Measurements from ENCODE around the gene MAP3K7. TPM values are rescaled to one million over a fixed set of nuclear protein-coding genes. Genes with fewer than 3 reads are reported as not detected.

The MAP3K7 gene
- total RNA-seq, 1 donor from 2014 or later = 33.8 TPM

DNA sequence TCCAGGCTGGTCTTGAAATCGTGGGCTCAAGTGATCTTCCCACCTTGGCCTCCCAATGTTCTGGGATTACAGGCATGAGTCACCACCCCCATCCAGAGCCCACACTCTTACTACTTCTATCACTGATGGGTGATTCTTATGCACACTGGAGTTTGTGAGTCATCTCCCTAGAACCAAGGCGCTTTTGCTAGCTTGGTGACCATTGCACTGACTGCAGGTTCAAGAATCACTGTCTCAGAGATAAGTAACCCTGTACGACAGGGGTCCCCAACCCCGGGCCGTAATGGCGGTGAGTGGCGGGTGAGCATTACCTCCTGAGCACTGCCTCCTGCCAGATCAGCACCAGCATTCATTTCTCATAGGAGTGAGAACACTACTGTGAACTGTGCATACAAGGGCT, 118.8 kb downstream of the MAP3K7 start:
- Histone ChIP-seq H3K27ac (ENCODE audit: low read depth, low read length) (no peak overlapping the region), H3K9me3 (ENCODE audit: insufficient read depth, low read depth, low read length) (no peaks in the 10 kb centered on the region), H3K4me1 (ENCODE audit: insufficient read depth, low read length) (peaks cover 9% of the 10 kb centered on the region), H3K4me2 (ENCODE audit: low read length) (no peak overlapping the region), H3K4me3 (ENCODE audit: insufficient read depth, low read depth, low read length) (no peak overlapping the region), H3K36me3 (ENCODE audit: insufficient read depth, low read length) (no peaks in the 10 kb centered on the region), H3K9ac (ENCODE audit: low read length) (no peak overlapping the region), H4K20me1 (ENCODE audit: insufficient read depth, low read length) (no peaks in the 10 kb centered on the region), H3K79me2 (ENCODE audit: insufficient read depth, low read length) (no peaks in the 10 kb centered on the region), H2AFZ (ENCODE audit: low read depth, low read length) (no peak overlapping the region), H3K27me3 (ENCODE audit: insufficient read depth, low read length) (peaks cover 5% of the 10 kb centered on the region)
- H3K27me3 Mint-ChIP-seq (ENCODE audit: low read depth, unreplicated experiment) = no peaks in the 10 kb centered on the region
- DNase-seq (ENCODE audit: low read depth) (peak; percentile 75), FAIRE-seq (no peak)
- H3K4me3 Mint-ChIP-seq (ENCODE audit: unreplicated experiment) = peak overlapping the region; percentile 35
- no peaks in the 10 kb centered on the region for H3K9me3 Mint-ChIP-seq (ENCODE audit: unreplicated experiment)
- H3K27ac Mint-ChIP-seq (ENCODE audit: unreplicated experiment) = peak overlapping the region; percentile 18
- no peak for TF ChIP-seq EZH2 (IDR thresholded peaks at IDR 0.05; ENCODE audit: insufficient read depth, low read length)
- TF ChIP-seq CTCF (IDR thresholded peaks at IDR 0.05; ENCODE audit: insufficient read depth, low read depth, low read length) = no peak
- H3K36me3 Mint-ChIP-seq (ENCODE audit: low read depth, unreplicated experiment) = no peaks in the 10 kb centered on the region
- peaks cover 30% of the 10 kb centered on the region for H3K4me1 Mint-ChIP-seq (ENCODE audit: low read depth, unreplicated experiment)

GRCh38 chr6:90467546-90467945, 119.3 kb downstream of the MAP3K7 start:
- no peaks in the 10 kb centered on the region for H3K9me3 ChIP-seq (ENCODE audit: insufficient read depth, low read depth, low read length)
- H3K79me2 ChIP-seq (ENCODE audit: insufficient read depth, low read length) = no peaks in the 10 kb centered on the region
- H3K9me3 Mint-ChIP-seq (ENCODE audit: unreplicated experiment) = no peaks in the 10 kb centered on the region
- peaks cover 5% of the 10 kb centered on the region for H3K27me3 ChIP-seq (ENCODE audit: insufficient read depth, low read length)
- no peaks in the 10 kb centered on the region for H3K36me3 Mint-ChIP-seq (ENCODE audit: low read depth, unreplicated experiment)
- no peak overlapping the region for H3K27ac ChIP-seq (ENCODE audit: low read depth, low read length)
- H3K4me1 ChIP-seq (ENCODE audit: insufficient read depth, low read length) = peaks cover 9% of the 10 kb centered on the region
- H2AFZ ChIP-seq (ENCODE audit: low read depth, low read length) = no peak overlapping the region
- no peak overlapping the region for H3K4me2 ChIP-seq (ENCODE audit: low read length)
- peaks cover 30% of the 10 kb centered on the region for H3K4me1 Mint-ChIP-seq (ENCODE audit: low read depth, unreplicated experiment)
- FAIRE-seq (no peak), DNase-seq (ENCODE audit: low read depth) (no peak)
- H4K20me1 ChIP-seq (ENCODE audit: insufficient read depth, low read length) = no peaks in the 10 kb centered on the region
- no peaks in the 10 kb centered on the region for H3K27me3 Mint-ChIP-seq (ENCODE audit: low read depth, unreplicated experiment)
- H3K4me3 ChIP-seq (ENCODE audit: insufficient read depth, low read depth, low read length) = no peak overlapping the region
- H3K27ac Mint-ChIP-seq (ENCODE audit: unreplicated experiment) = no peak overlapping the region
- no peak overlapping the region for H3K9ac ChIP-seq (ENCODE audit: low read length)
- no peaks in the 10 kb centered on the region for H3K36me3 ChIP-seq (ENCODE audit: insufficient read depth, low read length)
- H3K4me3 Mint-ChIP-seq (ENCODE audit: unreplicated experiment) = no peak overlapping the region
- TF ChIP-seq CTCF (IDR thresholded peaks at IDR 0.05; ENCODE audit: insufficient read depth, low read depth, low read length) = no peak
- TF ChIP-seq EZH2 (IDR thresholded peaks at IDR 0.05; ENCODE audit: insufficient read depth, low read length) = no peak

DNA sequence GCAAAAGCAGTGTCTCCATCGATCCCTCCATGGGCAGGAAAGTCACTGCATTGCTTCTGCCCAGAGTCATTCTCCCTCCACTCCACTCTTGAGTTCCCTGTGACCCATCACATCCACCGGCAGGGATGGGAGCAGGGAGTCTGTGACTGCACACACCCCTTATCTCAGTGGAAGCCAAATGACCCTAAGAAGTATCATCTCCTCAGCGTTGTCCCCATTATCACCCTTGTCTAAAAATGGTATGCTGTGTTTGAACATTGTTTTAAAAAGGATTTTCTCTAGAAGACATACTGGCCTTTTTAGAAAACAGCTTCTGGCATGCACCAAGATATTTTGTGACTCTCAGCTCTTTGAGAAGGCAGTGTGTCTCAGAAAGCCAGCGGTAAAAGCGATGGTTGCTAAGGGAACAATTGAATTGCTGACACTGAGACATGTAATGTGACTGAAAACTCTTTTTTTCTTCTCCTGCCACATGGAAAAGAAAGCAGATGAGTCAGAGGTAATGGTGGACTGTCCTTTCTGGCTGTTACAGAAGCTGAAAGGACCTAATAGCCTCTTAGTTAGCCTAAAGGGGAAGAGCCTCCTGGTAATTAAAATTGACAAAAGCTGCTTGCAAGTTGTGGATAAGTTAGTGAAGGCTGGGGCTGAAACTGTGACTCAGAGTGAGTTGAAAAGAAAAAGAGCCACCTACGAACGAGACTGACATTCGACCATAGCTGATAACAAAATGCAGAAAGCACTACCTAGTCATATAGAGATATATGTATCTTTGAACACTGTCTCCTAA, 120.5 kb downstream of the MAP3K7 start:
- Histone ChIP-seq H3K4me3 (ENCODE audit: insufficient read depth, low read depth, low read length) (no peak overlapping the region), H3K36me3 (ENCODE audit: insufficient read depth, low read length) (no peaks in the 10 kb centered on the region), H3K27me3 (ENCODE audit: insufficient read depth, low read length) (peaks cover 5% of the 10 kb centered on the region), H4K20me1 (ENCODE audit: insufficient read depth, low read length) (no peaks in the 10 kb centered on the region), H3K9ac (ENCODE audit: low read length) (no peak overlapping the region), H3K4me2 (ENCODE audit: low read length) (peak overlapping the region; percentile 59), H2AFZ (ENCODE audit: low read depth, low read length) (no peak overlapping the region), H3K79me2 (ENCODE audit: insufficient read depth, low read length) (no peaks in the 10 kb centered on the region), H3K27ac (ENCODE audit: low read depth, low read length) (no peak overlapping the region), H3K4me1 (ENCODE audit: insufficient read depth, low read length) (peaks cover 9% of the 10 kb centered on the region), H3K9me3 (ENCODE audit: insufficient read depth, low read depth, low read length) (no peaks in the 10 kb centered on the region)
- H3K36me3 Mint-ChIP-seq (ENCODE audit: low read depth, unreplicated experiment) = no peaks in the 10 kb centered on the region
- peak; percentile 53 for DNase-seq (ENCODE audit: low read depth)
- H3K4me3 Mint-ChIP-seq (ENCODE audit: unreplicated experiment) = no peak overlapping the region
- H3K4me1 Mint-ChIP-seq (ENCODE audit: low read depth, unreplicated experiment) = peaks cover 27% of the 10 kb centered on the region
- no peak for TF ChIP-seq EZH2 (IDR thresholded peaks at IDR 0.05; ENCODE audit: insufficient read depth, low read length)
- FAIRE-seq = no peak
- H3K27ac Mint-ChIP-seq (ENCODE audit: unreplicated experiment) = peak overlapping the region; percentile 95
- H3K9me3 Mint-ChIP-seq (ENCODE audit: unreplicated experiment) = no peaks in the 10 kb centered on the region
- H3K27me3 Mint-ChIP-seq (ENCODE audit: low read depth, unreplicated experiment) = no peaks in the 10 kb centered on the region
